Measurements from ENCODE around the gene CNPY4.

CNPY4 gene, protein sequence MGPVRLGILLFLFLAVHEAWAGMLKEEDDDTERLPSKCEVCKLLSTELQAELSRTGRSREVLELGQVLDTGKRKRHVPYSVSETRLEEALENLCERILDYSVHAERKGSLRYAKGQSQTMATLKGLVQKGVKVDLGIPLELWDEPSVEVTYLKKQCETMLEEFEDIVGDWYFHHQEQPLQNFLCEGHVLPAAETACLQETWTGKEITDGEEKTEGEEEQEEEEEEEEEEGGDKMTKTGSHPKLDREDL

DNA sequence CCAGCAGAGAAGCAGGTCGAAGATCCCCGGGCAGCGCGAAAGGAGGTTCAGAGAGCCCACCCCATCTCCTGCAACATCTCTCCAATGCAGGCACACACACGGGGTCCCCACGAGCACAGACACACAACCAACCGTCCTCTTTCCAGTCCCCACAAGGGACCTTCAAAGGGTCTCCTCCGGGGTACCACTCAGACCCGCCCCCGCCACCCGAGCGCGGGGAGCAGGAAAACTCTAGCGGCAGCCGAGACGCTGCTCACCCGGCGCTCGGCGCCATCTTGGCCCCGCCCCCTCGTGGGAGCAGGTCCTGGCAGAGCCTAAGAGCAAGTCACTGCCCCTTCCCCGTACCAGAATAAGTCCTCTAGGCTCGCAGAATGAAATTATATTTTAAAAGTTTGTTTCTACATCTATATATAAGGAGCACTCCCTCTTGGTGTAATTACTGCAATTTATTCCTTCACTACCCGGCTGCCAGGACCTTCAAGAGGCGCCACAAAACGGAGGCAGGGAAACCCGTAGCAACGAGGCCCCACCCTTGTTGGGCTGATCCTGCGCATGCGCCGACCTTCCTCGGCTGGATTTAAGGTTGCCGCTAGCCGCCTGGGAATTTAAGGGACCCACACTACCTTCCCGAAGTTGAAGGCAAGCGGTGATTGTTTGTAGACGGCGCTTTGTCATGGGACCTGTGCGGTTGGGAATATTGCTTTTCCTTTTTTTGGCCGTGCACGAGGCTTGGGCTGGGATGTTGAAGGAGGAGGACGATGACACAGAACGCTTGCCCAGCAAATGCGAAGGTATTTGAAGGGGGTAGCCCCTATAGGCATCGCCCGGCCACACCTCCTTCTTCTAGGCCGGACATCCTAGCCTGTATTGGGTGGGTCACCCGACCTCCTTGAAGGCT lies at the start of gene CNPY4, which contains the start of gene TAF6:
Gene CNPY4 (plus strand): TSS at position 563 of the 898 bp plus-strand sequence. CDS start 111 bp downstream, at position 674.
Gene TAF6 (minus strand): TSS at position 287 of the 898 bp plus-strand sequence. CDS start 5,149 bp downstream, outside the sequence.
- DNase-seq (ENCODE audit: low read depth) = peak; percentile 94

DNA sequence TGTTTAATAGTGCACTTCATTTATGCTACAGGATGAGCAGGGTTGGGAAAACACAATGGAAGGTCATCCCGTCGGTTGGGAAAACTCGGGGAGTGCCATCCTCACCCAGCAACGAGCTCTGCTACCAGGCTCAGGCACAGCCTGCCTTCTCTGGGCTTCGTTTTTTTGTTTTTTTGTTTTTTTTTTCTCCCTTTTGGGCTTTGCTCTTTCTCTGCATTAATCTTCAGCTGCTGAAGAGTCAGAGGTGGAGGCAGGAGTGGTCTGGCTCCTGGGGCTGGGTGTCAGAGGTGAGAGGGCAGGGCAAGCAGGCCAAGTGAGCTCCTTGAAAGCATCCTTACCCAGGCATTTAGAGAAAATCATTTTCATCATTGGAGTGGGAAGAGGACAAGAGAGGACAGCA lies 49.4 kb upstream of the CNPY4 start:
- DNase-seq (ENCODE audit: low read depth) = no peak

DNA sequence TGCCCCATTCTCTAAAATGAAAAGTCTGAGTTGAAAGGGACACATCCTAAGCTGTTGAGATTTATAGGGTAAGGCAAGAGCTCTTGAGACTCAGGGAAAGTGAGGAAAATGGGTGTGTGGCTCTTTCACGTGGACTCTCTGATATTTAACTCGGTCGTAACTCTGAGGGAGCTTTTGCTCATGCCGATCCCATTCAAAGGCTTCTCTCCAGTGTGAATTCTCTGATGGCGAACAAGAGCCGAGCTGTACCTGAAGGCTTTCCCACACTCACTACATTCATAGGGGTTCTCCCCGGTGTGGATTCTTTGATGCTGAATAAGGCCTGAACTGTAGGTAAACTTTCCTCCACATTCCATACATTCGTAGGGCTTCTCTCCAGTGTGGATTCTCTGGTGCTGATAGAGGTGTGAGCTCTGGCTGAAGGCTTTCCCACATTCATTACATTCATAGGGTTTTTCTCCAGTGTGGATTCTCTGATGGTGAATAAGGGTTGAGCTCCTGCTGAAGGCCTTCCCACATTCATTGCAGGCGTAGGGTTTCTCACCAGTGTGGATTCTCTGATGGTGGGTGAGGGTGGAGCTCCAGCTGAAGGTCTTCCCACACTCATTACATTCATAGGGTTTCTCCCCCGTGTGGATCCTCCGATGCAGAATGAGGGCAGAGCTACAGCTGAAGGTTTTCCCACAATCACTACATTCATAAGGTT lies 48.3 kb upstream of the CNPY4 start:
- DNase-seq (ENCODE audit: low read depth) = no peak

DNA sequence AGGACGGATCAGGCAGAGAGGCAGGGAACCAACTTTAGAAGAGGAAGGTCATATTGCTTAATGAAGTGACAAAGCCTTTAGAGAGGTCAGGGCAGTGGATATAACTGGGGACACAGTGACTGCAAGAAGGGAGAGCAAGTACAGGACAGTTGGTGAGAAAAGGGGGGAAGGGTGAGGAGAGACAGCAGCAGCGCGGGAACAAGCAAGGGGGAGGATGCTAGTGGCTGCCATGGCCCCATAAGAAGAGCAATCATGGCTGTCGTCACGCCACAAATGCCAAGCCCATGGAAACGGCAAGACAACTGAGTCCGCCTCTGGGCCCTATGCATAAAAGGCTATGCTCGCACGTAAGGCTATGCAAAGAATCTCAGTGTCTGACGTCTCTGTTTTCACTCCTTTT lies 47.0 kb upstream of the CNPY4 start:
- DNase-seq (ENCODE audit: low read depth) = no peak

DNA sequence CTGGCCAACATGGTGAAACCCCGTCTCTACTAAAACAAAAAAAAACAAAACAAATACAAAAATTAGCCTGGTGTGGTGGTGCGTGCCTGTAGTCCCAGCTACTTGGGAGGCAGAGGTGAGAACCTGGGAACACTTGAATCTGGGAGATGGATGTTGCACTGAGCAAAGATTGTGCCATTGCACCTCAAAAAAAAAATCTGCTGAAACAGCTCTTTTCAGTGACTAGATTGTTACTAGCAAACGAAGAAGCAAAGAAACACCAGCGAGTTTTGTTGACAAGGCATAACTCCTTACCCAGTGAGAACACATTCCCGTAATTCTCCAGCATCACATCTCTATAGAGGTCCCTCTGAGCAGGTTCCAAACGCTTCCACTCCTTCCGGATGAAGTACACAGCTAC lies 44.6 kb upstream of the CNPY4 start:
- DNase-seq (ENCODE audit: low read depth) = no peak

DNA sequence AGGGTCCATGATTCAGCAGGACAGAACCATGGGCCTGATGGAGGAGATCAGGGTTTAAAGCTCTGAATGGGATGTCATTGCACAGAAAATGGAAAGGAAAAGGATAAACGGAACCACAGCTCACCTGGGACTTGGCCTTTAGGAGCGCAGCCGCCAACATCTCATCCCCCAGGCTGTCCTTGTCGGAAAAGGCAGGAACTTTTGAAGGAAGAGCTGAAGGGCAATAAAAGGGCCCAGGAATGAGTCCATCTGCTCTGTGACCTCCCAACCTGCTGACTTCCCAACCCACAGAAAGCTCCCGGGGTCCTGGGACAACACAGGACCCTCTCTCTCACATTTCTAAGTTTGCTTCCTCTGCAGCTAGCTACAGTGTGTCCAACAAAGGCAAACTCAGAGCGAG lies 44.0 kb upstream of the CNPY4 start:
- no peak for DNase-seq (ENCODE audit: low read depth)

DNA sequence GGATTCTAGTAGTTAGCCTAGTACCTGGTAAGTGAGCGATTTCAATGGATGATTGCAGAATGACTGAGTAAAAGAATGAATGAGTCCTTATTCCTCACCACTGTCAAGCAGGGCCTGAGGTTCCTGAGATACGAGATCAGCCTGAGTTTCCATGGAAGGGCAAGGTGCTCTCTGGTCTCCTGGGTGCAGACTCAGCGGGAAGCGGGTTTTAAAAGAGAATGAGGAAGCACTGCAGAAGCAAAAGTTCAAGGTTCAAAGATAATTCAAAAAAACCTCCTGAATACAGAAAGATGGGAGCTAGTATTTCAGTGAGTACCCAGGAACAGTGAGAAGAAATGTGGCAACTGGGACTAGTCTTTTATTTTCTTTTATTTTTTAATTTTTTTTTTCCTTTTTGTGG lies 42.2 kb upstream of the CNPY4 start:
- DNase-seq (ENCODE audit: low read depth) = no peak

DNA sequence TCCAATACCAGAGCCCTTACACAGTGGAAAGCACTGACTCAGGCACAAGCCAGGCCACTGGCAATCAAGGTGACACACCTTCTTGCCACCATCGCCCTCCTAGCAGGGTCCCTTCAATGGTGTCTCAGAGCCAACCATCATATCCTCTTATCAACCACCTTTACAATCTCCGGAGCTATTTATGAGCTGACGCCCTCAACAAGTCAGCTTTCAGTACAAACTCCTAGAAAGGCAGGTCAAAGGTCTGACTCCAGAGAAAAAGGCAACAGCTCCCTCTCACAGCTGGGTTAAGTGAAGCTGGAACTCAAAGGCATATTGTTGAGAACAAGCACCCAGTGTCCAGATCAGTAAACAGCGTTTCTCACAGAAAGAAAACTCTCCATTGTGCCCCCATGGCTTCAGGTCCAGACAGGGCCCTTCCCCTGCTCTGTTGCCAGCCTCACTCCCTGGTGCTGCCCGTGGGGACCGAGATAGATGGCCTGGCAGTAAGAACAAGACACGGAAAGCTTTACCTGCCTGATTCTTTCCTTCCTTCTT lies 40.3 kb upstream of the CNPY4 start:
- DNase-seq (ENCODE audit: low read depth) = no peak

DNA sequence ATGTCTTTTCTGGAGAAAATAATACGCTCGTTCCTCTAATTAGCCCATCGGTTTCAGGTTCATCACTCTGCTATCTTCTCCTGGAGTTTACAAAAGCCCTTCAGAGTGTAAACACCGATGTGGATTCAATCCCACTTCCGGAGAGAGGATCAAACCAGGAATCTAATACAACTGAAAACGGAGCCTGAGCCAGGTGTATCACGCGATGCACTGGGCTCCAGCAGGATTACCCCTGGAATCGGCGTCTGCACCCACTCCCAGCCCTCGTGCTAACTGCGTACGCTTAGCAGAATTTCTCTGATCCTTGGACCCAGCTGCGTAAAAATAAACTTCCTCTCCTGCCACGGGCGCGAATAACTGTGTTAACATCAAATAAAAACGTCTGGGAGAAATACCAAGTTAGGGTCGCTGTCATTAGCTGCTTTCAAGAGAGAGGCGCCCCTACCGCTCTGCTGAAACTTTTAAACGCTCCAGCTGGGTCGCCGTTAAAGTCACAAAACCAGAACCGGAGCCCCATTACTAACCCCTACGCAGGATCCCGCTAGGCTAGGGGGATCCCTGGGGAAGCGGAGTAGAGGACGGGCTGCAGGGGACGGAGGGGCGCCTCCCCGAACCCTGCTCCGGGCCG lies 38.4 kb upstream of the CNPY4 start:
- DNase-seq (ENCODE audit: low read depth) = no peak

DNA sequence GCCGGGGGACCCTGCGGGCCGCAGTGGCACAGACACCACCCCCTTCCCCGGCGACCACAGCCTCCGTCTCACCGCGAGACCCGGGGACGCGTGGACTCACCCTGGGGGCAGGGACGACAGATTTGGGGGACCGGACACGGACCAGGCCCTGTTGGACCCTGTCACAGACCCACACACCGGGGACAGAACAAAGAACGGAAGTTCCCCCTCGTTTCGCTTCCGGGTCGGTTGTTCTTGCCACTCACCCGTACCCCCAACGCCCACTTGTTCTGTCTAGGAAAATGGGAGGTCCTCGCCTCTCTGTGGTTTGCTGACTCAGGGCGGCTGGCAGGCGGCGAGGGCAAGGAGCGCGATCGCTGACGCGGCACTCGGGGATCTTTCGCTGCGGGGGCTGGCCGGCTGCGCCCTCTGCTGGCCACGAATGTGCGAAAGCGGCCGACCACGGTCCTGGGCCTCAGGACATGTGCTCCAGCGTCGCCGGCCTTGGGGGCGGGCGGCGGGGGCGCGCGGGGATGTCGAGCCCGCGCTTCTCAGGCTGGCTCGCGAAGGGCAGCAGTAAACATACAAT lies 37.8 kb upstream of the CNPY4 start, which contains the start of gene ZNF3:
Gene ZNF3 (minus strand): TSS at position 189 of the 568 bp plus-strand sequence. CDS start 4,366 bp downstream, outside the sequence.
- DNase-seq (ENCODE audit: low read depth) = peak; percentile 93

DNA sequence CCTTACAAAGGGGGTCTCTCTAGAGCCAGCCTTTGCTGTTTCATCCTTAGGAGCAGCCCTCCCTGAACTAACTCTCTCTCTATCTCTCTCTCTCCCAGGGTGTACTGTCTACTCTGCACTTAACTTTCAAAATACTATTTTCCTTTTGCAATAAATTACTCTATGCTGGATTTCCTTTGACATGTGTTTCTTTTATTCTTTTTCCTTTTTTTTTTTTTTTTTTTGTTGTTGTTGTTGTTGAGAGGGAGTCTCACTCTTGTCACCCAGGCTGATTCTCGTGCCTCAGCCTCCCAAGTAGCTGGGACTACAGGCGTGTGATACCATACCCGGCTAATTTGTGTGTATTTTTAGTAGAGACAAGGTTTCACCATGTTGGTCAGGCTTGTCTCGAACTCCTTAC lies 36.5 kb upstream of the CNPY4 start:
- no peak for DNase-seq (ENCODE audit: low read depth)

DNA sequence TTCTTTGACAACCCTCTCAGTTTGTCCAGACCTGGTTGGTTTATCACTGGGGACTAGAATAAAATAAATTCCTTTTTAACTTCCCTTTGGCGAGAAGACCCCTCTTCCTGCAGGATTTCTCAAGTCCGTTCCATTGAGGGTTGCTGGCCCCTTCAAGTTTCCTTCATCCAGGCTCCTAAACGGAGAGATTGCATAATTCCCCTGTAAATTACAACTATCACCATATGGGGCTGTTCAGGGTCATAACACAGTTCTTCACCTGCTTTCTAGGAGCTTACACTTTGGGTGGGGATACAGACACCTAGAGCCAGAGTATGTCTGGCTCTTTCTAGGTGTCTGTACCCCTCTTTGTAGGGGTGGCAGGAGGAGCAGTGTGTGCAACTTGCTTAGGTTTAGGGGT lies 33.9 kb upstream of the CNPY4 start:
- no peak for DNase-seq (ENCODE audit: low read depth)

DNA sequence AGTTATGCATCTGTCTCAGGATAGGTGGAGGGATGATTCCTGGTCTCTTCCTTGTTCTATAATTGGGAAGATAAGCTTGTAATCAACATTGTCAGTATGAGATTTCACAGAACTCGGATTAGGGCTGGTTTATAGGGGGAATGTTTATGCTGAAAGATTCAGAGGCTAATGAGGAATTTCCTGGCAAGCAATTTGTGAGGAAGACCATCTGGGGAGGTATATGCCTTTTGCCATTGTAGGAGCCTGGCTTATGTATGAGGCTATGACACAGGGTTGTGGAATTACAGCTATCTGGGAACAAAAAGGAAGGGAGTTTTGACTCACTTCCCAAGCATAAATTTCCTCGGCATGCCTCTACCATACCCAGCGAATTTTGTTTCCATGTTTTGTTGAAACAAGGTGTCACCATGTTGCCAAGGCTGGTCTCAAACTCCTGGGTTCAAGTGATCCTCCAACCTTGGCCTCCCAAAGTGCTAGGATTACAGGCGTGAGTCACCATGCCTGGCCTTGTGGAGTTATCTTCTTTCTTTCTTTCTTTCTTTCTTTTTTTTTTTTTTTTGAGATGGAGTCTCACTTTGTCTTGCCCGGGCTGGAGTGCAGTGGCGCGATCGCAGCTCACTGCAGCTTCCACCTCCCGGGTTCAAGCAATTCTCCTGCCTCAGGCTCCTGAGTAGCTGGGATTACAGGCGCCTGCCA lies 32.2 kb upstream of the CNPY4 start:
- no peak for DNase-seq (ENCODE audit: low read depth)

DNA sequence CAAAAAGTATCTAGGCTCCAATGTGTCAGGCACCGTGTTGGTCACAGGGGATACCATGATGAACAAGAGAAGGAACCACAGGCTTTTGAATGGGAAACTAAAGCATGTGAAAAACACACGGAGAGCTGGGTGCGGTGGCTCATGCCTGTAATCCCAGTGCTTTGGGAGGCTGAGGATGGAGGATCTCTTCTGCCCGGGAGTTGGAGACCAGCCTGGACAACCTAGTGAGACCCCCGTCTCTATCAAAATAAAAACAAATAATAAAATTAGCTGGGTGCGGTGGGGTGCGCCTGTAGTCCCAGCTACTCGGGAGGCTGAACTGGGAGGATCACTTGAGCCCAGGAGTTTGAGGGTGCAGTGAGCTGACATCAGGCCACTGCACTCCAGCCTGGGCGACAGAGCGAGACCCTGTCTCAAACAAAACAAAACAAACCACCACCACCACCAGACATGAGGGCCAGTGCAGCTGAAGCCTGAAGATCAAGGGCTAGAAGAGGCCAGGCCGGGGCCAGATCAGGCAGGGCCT lies 31.3 kb upstream of the CNPY4 start:
- no peak for DNase-seq (ENCODE audit: low read depth)

DNA sequence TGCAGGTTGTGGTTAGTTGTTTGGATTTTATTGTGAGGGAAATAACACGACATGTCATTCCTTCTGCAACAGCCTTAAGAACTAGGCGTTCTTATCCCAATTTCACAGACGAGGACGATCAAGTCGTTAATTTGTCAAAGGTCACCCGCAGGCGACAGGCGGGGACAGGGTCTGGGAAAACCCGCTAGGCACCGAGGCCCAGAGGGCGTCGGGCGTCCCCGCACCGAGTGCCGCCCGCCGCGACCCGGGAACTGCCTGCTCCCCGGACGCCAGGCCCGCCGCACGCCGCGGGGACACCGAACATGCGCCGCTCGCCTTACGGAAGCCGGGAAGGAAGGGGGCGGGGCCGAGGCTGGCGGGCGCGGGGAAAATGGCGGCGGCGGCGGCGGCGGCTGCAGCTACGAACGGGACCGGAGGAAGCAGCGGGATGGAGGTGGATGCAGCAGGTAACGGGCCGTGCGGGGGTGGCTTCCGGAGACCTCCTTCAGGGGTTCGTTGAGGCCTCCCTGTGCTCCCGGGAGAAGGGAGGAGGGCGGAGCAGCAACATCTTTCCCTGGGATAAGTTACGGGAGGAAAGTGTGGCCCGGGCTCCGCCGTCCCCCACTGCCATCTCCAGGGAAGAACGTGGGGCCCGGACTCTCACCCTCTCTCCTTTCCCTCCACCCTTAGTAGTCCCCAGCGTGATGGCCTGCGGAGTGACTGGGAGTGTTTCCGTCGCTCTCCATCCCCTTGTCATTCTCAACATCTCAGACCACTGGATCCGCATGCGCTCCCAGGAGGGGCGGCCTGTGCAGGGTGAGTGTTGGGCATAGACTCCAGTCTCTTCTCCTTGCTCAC lies 30.6 kb upstream of the CNPY4 start, which contains the start of gene COPS6:
Gene COPS6 (plus strand): TSS at position 349 of the 837 bp plus-strand sequence. CDS start 22 bp downstream, at position 371.
- peak; percentile 77 for DNase-seq (ENCODE audit: low read depth)

DNA sequence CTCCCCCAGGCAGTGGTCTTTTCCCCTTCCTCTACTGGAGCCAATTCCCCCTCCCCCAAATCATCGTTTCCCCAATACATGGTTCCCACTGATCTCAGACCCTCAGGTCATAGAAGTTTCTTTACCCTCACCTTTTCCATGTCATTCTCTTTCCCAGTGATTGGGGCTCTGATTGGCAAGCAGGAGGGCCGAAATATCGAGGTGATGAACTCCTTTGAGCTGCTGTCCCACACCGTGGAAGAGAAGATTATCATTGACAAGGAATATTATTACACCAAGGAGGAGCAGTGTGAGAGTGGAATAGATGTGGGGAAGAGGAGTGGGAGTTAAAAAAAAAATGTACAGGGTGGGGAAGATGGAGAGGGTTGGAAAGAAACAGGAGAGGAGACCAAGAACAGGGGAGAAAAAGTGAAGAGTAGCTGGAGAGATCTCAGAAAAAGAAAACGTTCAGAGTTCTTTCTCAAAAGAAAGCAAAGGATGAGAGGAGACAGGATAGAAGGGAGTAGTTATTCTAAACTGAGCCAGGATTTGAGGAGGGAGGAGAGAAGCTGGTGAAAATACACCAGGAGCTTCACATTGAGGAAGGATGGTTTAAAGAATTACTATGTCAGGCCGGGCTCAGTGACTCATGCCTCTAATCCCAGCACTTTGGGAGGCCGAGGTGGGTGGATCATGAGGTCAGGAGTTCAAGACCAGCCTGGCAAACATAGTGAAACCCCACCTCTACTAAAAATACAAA lies 29.8 kb upstream of the CNPY4 start:
- no peak for DNase-seq (ENCODE audit: low read depth)

DNA sequence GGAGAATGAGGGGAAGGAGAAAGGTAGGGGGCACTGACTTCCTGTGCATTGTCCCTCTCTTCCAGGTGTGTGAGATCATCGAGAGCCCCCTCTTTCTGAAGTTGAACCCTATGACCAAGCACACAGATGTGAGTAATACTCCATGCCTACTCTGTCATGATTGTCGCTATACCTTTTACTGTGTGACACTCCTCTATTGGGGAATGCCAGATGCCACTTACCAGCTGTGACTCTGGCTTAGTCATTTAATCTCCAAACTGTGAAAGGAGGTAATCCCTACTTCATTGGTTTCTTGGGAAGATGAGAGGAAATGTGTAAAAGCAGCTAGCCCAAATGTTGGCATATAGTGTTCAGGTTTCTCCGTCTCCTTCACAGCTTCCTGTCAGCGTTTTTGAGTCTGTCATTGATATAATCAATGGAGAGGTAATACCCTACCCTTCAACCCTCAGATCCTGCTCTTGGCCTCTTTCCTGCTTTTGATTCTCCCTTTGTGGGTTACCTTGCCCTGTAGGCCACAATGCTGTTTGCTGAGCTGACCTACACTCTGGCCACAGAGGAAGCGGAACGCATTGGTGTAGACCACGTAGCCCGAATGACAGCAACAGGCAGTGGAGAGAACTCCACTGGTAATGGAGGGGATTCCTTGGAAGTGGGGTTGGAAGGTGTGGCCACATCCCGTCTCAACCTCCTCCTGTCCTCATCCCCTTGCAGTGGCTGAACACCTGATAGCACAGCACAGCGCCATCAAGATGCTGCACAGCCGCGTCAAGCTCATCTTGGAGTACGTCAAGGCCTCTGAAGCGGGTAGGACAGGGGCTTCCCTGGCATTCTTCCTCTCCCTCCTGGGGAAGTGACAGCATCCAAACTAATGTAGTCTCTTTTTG lies 28.7 kb upstream of the CNPY4 start:
- no peak for DNase-seq (ENCODE audit: low read depth)

Data from stimulated activated CD8-positive, alpha-beta memory T cell treated with anti-CD3 and anti-CD28 coated beads, Interleukin-12 subunit alpha, Interleukin-12 subunit beta, amount 100 ng/mL, for 1 hour (primary cell).